ENCODE results near the gene SBF2. TPM values are rescaled to one million over a fixed set of nuclear protein-coding genes. Genes with fewer than 3 reads are reported as not detected.
"Not testable (repeated sequence)": the region's sequence is repeated elsewhere in the genome, so short reads cannot be mapped to it uniquely, and the experiment has no call there.

The SBF2 gene
- polyA plus RNA-seq, 3 donors, result 47.2 to 63.1 (median 53.7) TPM

- no peak for DNase-seq
Observed at GRCh38 chr11:10273738-10274137, 20.3 kb downstream of the SBF2 start.

- DNase-seq, result no peak
Observed at GRCh38 chr11:10272132-10272531, 21.9 kb downstream of the SBF2 start.

- DNase-seq, result no peak
Observed at GRCh38 chr11:10268746-10269488, 25.1 kb downstream of the SBF2 start.

- no peak for DNase-seq
Observed at GRCh38 chr11:10267821-10268220, 26.2 kb downstream of the SBF2 start.

GRCh38 chr11:10265936-10266335, 28.1 kb downstream of the SBF2 start:
- no peak for DNase-seq

- not testable (repeated sequence) for DNase-seq
Observed at GRCh38 chr11:10264716-10265115, 29.3 kb downstream of the SBF2 start.

GRCh38 chr11:10263929-10264328, 30.1 kb downstream of the SBF2 start:
- no peak for DNase-seq

GRCh38 chr11:10261821-10262220, 32.2 kb downstream of the SBF2 start:
- DNase-seq, result no peak

- no peak for DNase-seq
Observed at GRCh38 chr11:10257478-10257877, 36.5 kb downstream of the SBF2 start.

GRCh38 chr11:10255388-10256125, 38.5 kb downstream of the SBF2 start:
- DNase-seq, result no peak

GRCh38 chr11:10249448-10250131, 44.4 kb downstream of the SBF2 start:
- DNase-seq, result not testable (repeated sequence)

- no peak for DNase-seq
Observed at GRCh38 chr11:10247011-10247410, 47.0 kb downstream of the SBF2 start.

GRCh38 chr11:10243896-10244575, 50.0 kb downstream of the SBF2 start:
- DNase-seq, result no peak

GRCh38 chr11:10236840-10237239, 57.2 kb downstream of the SBF2 start:
- no peak for DNase-seq

- DNase-seq, result no peak
Observed at GRCh38 chr11:10233581-10233980, 60.4 kb downstream of the SBF2 start.

- DNase-seq, result no peak
Observed at GRCh38 chr11:10232756-10233155, 61.3 kb downstream of the SBF2 start.

GRCh38 chr11:10231803-10232202, 62.2 kb downstream of the SBF2 start:
- DNase-seq, result not testable (repeated sequence)

- no peak for DNase-seq
Observed at GRCh38 chr11:10225553-10225952, 68.5 kb downstream of the SBF2 start.

- DNase-seq, result no peak
Observed at GRCh38 chr11:10222399-10222798, 71.6 kb downstream of the SBF2 start.

- DNase-seq, result no peak
Observed at GRCh38 chr11:10221342-10221741, 72.7 kb downstream of the SBF2 start.

- DNase-seq, result no peak
Observed at GRCh38 chr11:10211470-10211869, 82.5 kb downstream of the SBF2 start.

- no peak for DNase-seq
Observed at GRCh38 chr11:10209326-10209725, 84.7 kb downstream of the SBF2 start.
